ENCODE measurements around the gene GBP2.

Gene GBP2

GRCh38 chr1:89064632-89065031 lies 61.3 kb downstream of the GBP2 start:
- no peak for DNase-seq

GRCh38 chr1:89063094-89063493 lies 62.8 kb downstream of the GBP2 start:
- no peak for DNase-seq

GRCh38 chr1:89060091-89060490 lies 65.8 kb downstream of the GBP2 start:
- DNase-seq: no peak

All from activated CD4-positive, alpha-beta T cell treated with anti-CD3 and anti-CD28 coated beads, Interleukin-2, Interleukin-6, amounts not matched to agents 100 ng/mL and 50 ng/mL, durations not matched to agents 16 hours and 8 hours (primary cell).